IPS DF 6.9 (cell line): Measurements from ENCODE around the gene PDP2.
"Not testable (repeated sequence)": the region's sequence is repeated elsewhere in the genome, so short reads cannot be mapped to it uniquely, and the experiment has no call there.

ENCODE experiments used
- DNase-seq: peaks from one replicate; pipeline ENCODE4 v3.0.0-alpha.2; 2013; ENCODE audit warnings: low read depth, low spot score
- H3K27ac ChIP-seq: one replicate; pipeline ENCODE4 v1.5.1; 2013; ENCODE audit warnings: low read length, control low read depth
- H3K27me3 ChIP-seq: 2 replicates; pipeline ENCODE4 v1.6.1; 2013; ENCODE audit warnings: mild to moderate bottlenecking, low read length; ENCODE audit not compliant: control insufficient read depth, insufficient read depth
- H3K36me3 ChIP-seq: 2 replicates; pipeline ENCODE4 v1.6.1; 2013; ENCODE audit warnings: low read length; ENCODE audit not compliant: control insufficient read depth, insufficient read depth
- H3K4me1 ChIP-seq: 2 replicates; pipeline ENCODE4 v1.6.1; 2013; ENCODE audit warnings: low read length; ENCODE audit not compliant: control insufficient read depth, insufficient read depth
- H3K4me3 ChIP-seq: 2 replicates; pipeline ENCODE4 v1.5.1; 2013; ENCODE audit warnings: mild to moderate bottlenecking, low read length
- H3K9me3 ChIP-seq: 2 replicates; pipeline ENCODE4 v1.6.1; 2013; ENCODE audit warnings: low read length, inconsistent platforms; ENCODE audit not compliant: control insufficient read depth, insufficient read depth
- WGBS: extraction: QIAGEN DNeasy Blood & Tissue Kit; methylation state at CpG from one replicate; pipeline ENCODE4 v1.1.7; 2013; ENCODE audit warnings: mixed read lengths, missing lambda C conversion rate; ENCODE audit not compliant: insufficient read length, insufficient coverage; 5-methylcytosine and 5-hydroxymethylcytosine counted together

Gene PDP2

DNA sequence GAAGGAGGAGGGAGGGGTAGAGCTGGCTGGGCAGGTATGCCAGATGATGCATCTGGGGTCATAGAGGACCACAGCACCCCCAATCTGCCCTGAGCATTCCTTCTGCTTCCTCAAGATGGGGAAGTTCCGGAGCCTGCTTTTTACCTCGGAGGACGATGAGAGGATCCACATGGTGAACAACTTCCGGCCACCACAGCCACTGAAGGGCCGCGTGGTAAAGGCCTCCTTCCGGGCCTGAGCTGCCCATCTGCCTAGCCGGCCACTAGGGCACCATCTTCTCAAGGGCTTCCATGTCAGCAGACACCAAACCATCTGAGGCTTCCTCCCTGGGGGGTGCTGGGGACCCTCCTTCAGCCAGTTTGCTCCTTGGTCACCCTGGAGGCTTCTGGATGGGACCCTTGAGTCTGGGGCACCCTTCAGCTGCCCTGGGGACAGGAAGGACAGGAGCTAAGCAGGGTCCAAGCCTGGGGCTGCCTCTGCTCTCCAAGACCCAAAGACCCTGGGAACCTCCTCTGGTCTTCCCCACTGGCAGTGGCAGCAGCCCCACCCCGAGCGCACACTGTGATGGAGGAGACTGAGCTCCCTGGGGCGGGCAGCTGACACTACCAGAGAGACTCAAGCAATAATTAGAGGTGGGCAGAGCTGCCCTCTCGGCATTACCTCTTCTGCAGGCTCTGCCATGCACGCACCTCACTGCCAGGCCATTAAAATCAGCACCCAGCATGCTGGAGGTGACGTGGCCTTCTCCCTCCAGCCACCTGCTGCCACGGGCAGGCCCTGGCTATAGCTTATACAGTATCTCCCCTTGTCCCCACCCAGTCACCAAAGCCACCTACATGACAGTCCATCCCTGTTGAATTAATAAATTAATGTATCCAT, 26.8 kb upstream of the PDP2 start:
- no peak for DNase-seq
- no CpG with 5 or more reads among the region's 15 CpGs for WGBS
- Histone ChIP-seq H3K27ac (no peak overlapping the region), H3K4me3 (no peak overlapping the region; the same call in 1 of the 2 replicates), H3K36me3 (no peaks in the 10 kb centered on the region), H3K4me1 (no peaks in the 10 kb centered on the region), H3K27me3 (no peaks in the 10 kb centered on the region), H3K9me3 (no peaks in the 10 kb centered on the region)

DNA sequence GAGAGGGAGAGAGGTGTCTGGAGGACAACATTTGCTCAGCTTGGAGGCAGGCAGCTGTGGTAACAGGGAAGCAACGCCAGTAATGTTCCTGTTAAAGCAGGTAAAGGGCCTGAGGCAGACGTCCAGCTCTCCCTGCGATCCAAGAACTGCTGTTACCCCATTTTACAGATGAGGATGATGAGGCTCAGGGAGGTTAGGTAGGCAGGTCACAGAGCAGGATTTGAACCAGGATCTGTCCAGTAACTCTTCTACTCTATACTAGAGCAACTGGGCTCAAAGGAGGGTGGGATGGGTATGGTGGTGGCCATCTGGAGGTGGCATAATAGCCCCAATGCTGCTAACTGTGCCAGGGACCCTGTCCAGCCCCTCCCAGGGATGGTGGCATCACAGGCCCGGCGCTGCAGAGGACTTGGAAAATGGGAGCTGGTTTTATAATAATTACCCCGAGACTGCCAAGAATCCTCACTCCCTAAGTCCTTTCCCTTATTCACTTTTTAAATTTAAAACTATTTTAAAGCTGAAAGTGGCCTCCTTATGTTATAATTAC, 24.1 kb upstream of the PDP2 start:
- no peaks in the 10 kb centered on the region for H3K27me3 ChIP-seq
- no CpG with 5 or more reads among the region's 6 CpGs for WGBS
- H3K4me3 ChIP-seq, result no peak overlapping the region
- no peak for DNase-seq
- no peaks in the 10 kb centered on the region for H3K36me3 ChIP-seq
- no peaks in the 10 kb centered on the region for H3K4me1 ChIP-seq
- no peaks in the 10 kb centered on the region for H3K9me3 ChIP-seq
- no peak overlapping the region for H3K27ac ChIP-seq

DNA sequence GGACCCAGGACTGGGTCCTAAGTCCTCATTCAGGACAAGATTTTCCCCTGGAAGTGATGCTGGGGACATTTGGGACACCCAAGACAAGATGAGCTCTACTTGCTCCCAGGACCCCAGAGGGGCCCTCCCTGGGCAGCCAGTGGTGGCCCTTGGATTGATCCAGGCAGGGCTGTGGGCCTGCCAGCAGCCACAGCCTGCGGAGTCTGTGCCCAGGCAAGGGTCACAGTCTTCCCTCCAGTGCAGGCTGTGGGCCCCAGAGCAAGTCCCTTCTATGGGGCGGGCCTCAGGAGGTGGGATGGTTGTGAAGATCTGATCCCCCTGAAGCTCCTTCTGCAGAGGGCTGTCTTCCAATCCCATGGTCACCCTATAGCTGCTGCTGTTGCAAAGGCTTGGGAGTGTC, 23.5 kb upstream of the PDP2 start:
- H3K36me3 ChIP-seq, result no peaks in the 10 kb centered on the region
- no CpG with 5 or more reads among the region's 2 CpGs for WGBS
- no peak overlapping the region for H3K4me3 ChIP-seq

DNA sequence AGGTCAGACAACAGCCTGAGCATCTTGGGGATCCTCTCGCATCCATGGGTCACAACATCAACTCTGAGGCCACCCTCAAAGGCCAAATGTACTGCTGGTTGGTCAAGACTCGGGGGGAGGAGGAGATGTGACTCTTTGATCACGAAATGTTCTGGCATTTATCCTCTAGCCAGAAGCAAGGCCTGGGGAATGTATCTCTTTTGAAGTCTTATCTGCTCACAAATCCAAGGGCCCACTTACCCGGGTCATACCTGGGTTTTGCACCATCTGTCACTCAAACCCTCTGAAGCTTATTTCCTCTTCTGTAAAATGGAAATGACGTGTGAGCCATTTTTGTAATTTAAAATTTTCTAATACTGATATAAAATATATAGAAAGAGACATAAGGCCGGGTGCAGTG, 22.9 kb upstream of the PDP2 start:
- Histone ChIP-seq H3K27ac (no peak overlapping the region), H3K9me3 (no peaks in the 10 kb centered on the region), H3K36me3 (no peaks in the 10 kb centered on the region), H3K4me3 (no peak overlapping the region), H3K27me3 (no peaks in the 10 kb centered on the region), H3K4me1 (no peaks in the 10 kb centered on the region)
- DNase-seq, result no peak
- WGBS, result no CpG with 5 or more reads among the region's 6 CpGs

More for the DNA sequence above, 23.5 kb upstream of the PDP2 start:
- H3K4me1 ChIP-seq, result no peaks in the 10 kb centered on the region
- no peak overlapping the region for H3K27ac ChIP-seq
- no peaks in the 10 kb centered on the region for H3K27me3 ChIP-seq
- no peak for DNase-seq
- no peaks in the 10 kb centered on the region for H3K9me3 ChIP-seq

DNA sequence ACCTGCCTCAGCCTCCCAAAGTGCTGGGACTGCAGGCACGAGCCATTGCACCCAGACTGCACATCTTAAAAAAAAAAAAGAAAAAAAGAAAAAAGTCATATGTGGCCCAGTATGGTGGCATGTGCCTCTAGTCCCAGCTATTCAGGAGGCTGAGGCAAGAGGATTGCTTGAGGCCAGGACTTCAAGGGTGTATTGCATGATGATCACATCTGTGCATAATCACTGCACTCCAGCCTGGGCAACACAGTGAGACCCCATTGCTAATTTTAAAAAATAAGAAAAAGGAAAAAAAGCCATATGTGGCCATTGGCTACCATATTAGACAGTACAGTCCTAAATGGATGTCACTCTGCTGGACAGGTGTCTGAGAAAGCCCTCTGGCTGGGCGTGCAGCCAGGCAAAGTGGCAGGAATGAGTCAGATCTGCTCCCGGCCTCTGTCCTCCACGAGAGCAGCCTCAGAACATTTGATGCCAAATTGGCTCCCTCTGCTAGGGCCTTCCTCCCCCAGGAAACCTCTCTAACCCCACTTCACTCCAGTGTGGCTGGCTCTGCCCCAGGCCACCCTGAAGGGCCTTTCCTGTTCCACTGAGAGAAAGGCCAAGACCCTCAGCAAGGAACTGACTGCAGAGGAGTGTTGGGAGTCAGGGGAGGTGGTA, 21.4 kb upstream of the PDP2 start:
- no peak for DNase-seq
- Histone ChIP-seq H3K27ac (no peak overlapping the region), H3K4me3 (no peak overlapping the region), H3K4me1 (no peaks in the 10 kb centered on the region), H3K36me3 (no peaks in the 10 kb centered on the region), H3K27me3 (no peaks in the 10 kb centered on the region), H3K9me3 (no peaks in the 10 kb centered on the region)
- no CpG with 5 or more reads among the region's 4 CpGs for WGBS

DNA sequence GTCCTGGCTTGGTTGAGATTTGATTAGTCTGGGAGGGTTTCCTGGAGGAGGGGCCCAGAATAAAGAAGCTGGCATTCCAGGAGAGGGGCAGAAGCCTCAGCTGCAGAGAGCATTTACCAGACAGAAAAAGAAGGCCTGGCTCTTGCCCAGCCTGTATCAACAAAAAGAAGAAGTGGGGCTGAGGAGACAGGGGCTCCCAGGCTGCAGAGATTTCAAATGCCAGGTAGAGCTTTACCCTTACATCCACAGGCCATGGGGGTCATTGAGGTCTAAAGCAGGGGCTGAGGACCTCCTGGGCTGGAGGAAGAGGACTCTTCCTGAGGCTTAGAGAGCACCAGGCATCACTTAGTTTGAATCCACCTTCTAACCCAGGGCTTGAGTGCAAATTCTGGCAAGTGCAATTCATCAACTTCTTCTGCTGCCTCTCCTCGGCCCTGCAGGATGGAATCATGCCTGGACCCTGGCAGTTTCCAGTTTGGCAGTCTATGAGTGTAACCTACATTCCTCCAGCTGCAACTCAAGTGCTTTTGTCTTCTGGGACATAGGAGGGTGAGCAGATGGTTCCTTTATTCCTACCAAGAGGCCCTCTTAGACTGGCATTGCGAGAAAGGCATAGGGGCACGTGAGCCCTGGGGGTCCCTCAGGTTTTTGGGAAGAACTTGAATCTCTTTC, 20.8 kb upstream of the PDP2 start:
- no peak for DNase-seq
- H3K9me3 ChIP-seq, result no peaks in the 10 kb centered on the region
- no peak overlapping the region for H3K4me3 ChIP-seq
- H3K4me1 ChIP-seq, result no peaks in the 10 kb centered on the region
- no peaks in the 10 kb centered on the region for H3K36me3 ChIP-seq
- WGBS, result no CpG with 5 or more reads among the region's 3 CpGs
- no peaks in the 10 kb centered on the region for H3K27me3 ChIP-seq
- H3K27ac ChIP-seq, result no peak overlapping the region

DNA sequence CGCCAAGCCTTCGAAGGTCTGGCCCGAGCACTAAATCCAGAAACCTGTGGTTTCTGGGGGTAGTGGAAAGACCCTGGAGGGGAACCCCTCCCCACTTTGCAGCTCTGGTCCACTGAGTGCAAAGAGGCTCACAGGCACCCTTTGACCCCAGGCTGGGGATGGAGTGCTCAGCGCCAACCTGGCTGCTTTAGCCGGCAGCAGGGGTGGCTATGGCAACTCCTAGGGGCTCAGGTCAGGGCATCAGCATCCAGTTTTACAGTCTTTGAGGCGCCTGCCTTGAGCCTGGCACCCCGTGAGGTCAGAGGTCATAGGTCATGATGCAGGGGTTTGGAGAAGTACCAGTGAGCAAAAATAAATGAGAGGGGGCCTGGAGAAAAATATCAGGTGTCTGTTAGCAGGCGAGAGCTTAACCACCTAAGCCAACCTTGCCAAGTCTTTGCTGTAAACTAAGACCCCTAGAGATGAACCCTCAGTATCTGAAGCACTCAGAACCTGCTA, 18.2 kb upstream of the PDP2 start:
- Histone ChIP-seq H3K4me3 (no peak overlapping the region), H3K36me3 (no peaks in the 10 kb centered on the region), H3K27me3 (no peaks in the 10 kb centered on the region), H3K27ac (no peak overlapping the region), H3K9me3 (no peaks in the 10 kb centered on the region), H3K4me1 (no peaks in the 10 kb centered on the region)
- no peak for DNase-seq
- WGBS, result no CpG with 5 or more reads among the region's 8 CpGs

DNA sequence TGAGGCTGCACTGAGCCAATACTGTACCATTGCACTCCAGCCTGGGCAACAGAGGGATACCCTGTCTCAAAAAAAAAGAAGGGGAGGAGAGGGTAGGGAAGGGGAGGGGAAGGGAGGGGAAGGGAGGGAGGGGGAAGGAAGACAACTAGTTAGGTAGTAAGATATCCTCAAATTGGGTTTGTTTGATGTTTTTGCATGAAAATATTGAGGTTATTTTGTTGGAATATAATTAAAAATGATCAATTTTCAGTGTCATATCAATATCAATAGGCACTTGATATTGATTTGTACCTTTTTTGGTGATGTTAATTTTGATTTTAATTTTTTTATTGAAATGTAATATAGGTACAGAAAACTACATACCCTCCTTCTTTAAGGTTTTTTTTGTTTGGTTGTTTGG, 16.6 kb upstream of the PDP2 start:
- Histone ChIP-seq H3K27ac (no peak overlapping the region), H3K9me3 (no peaks in the 10 kb centered on the region), H3K27me3 (no peaks in the 10 kb centered on the region), H3K4me1 (no peaks in the 10 kb centered on the region), H3K4me3 (no peak overlapping the region), H3K36me3 (no peaks in the 10 kb centered on the region)
- DNase-seq, result no peak

DNA sequence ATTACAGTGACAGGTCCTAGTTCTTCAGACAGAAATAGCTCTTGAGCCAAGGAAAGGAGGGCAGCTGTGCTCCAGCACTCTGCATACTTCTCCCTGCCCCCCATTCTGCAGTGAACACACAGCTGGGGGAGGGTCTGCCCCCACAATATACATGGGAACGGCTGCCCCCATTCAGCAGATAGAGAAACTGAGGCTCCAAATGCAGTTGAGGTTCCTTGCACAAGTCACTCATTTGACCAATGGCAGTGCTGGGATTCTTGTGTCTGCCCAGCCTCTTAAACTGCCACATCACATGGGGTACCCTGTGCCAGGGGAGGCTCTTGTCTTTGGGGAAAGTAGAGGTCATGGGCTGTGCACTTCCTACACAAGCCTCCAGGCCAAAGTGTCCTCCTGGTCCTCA, 10.9 kb upstream of the PDP2 start:
- DNase-seq, result no peak
- Histone ChIP-seq H3K36me3 (no peaks in the 10 kb centered on the region), H3K9me3 (no peaks in the 10 kb centered on the region), H3K27ac (no peak overlapping the region), H3K4me3 (no peak overlapping the region), H3K27me3 (no peaks in the 10 kb centered on the region), H3K4me1 (no peaks in the 10 kb centered on the region)
- whole genome bisulfite sequencing, result no CpG with 5 or more reads among the region's 1 CpG

DNA sequence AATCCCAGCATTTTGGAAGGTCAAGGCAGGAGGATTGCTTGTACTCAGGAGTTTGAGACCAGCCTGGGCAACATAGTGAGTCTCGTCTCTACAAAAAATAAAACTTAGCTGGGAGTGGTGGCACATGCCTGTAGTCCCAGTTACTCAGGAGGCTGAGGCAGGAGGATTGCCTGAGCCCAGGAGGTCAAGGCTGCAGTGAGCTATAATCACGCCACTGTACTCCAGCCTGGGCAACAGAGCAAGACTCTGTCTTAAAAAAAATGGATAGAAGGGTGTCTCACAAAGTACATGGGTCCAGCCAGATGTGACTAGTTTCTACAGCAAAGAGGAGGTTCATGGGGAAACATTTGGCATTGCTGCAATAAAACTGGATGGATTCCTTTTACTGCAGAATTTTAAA, 9.0 kb upstream of the PDP2 start:
- not testable (repeated sequence) for H3K36me3 ChIP-seq, H3K4me1 ChIP-seq, H3K4me3 ChIP-seq, DNase-seq, H3K9me3 ChIP-seq, H3K27ac ChIP-seq, H3K27me3 ChIP-seq
- no CpG with 5 or more reads among the region's 2 CpGs for WGBS
